ENCODE measurements around the gene C11orf68. TPM values are rescaled to one million over a fixed set of nuclear protein-coding genes. Genes with fewer than 3 reads are reported as not detected.

The C11orf68 gene
- total and polyA plus RNA-seq, 2 experiments from 2014 or later = 16.8 to 23.2 TPM

GRCh38 chr11:65921033-65921555, 2.2 kb upstream of the C11orf68 start:
- Histone ChIP-seq H3F3A (replicated peaks; ENCODE audit: low read depth) (0 out of 2 replicates have a peak, but pooled peaks cover 4% of the 10 kb centered on the region), H3K4me1 (ENCODE audit: insufficient read depth) (peaks cover 5% of the 10 kb centered on the region; the same call in 1 of the 2 replicates), H3K4me3 (no peak overlapping the region), H4K20me1 (replicated peaks; ENCODE audit: insufficient read depth) (no peaks in the 10 kb centered on the region), H2AFZ (no peak overlapping the region), H3K9me2 (ENCODE audit: insufficient read depth) (no peaks in the 10 kb centered on the region), H3K27me3 (ENCODE audit: insufficient read depth) (no peaks in the 10 kb centered on the region), H3K36me3 (ENCODE audit: insufficient read depth) (no peaks in the 10 kb centered on the region; the same call in 1 of the 2 replicates), H3K4me2 (no peak overlapping the region), H3K79me2 (replicated peaks; ENCODE audit: insufficient read depth) (peaks cover 7% of the 10 kb centered on the region), H3K27ac (ENCODE audit: low read depth) (no peak overlapping the region)
- Mint-ChIP-seq H3K27me3 (ENCODE audit: insufficient read depth, low read depth, poor library complexity) (peaks cover 15% of the 10 kb centered on the region), H3K4me3 (peak overlapping the region; percentile 87; the same call in 2 of the 3 replicates), H3K4me1 (no peaks in the 10 kb centered on the region; the same call in 2 of the 3 replicates), H3K36me3 (ENCODE audit: low read depth) (peaks cover 21% of the 10 kb centered on the region), H3K27ac (no peak overlapping the region), H3K9me3 (no peaks in the 10 kb centered on the region)
- DNase-seq (ENCODE audit: low spot score) = no peak
- TF ChIP-seq NANOG (IDR thresholded peaks at IDR 0.05; ENCODE audit: borderline replicate concordance) (no peak), POLR2AphosphoS5 (IDR thresholded peaks at IDR 0.05; ENCODE audit: low read depth) (no peak), ZNF114 (CRISPR knock-in tag; IDR thresholded peaks at IDR 0.05) (no peak), ETS1 (IDR thresholded peaks at IDR 0.05) (no peak), CTCF (conservative IDR thresholded peaks at IDR 0.05; ENCODE audit: low read depth in 2 of 2) (no peak), STAT1 (IDR thresholded peaks at IDR 0.05; ENCODE audit: unreplicated experiment) (no peak), JUNB (IDR thresholded peaks at IDR 0.05; ENCODE audit: unreplicated experiment) (no peak), ZNF331 (CRISPR knock-in tag; IDR thresholded peaks at IDR 0.05; ENCODE audit: low read depth) (no peak)
- ATAC-seq = no peak

- H3K9me3 Mint-ChIP-seq = no peaks in the 10 kb centered on the region
- H3K36me3 Mint-ChIP-seq (ENCODE audit: low read depth) = peaks cover 21% of the 10 kb centered on the region
- H3F3A ChIP-seq (replicated peaks; ENCODE audit: low read depth) = 0 out of 2 replicates have a peak, but pooled peaks cover 4% of the 10 kb centered on the region
- DNase-seq (ENCODE audit: low spot score) (no peak), ATAC-seq (no peak)
- H3K4me3 Mint-ChIP-seq = peak overlapping the region; percentile 87
- H3K4me3 ChIP-seq = peak overlapping the region; percentile 87
- H3K4me1 Mint-ChIP-seq = peaks cover under 1% of the 10 kb centered on the region; the same call in 2 of the 3 replicates
- peak overlapping the region; percentile 95 for H3K4me2 ChIP-seq
- H3K4me1 ChIP-seq (ENCODE audit: insufficient read depth) = peaks cover 5% of the 10 kb centered on the region; the same call in 1 of the 2 replicates
- H3K27ac Mint-ChIP-seq = no peak overlapping the region
- H2AFZ ChIP-seq = no peak overlapping the region
- peaks cover 15% of the 10 kb centered on the region for H3K27me3 Mint-ChIP-seq (ENCODE audit: insufficient read depth, low read depth, poor library complexity)
- no peaks in the 10 kb centered on the region; the same call in 1 of the 2 replicates for H3K36me3 ChIP-seq (ENCODE audit: insufficient read depth)
- no peaks in the 10 kb centered on the region for H3K9me2 ChIP-seq (ENCODE audit: insufficient read depth)
- H3K27me3 ChIP-seq (ENCODE audit: insufficient read depth) = no peaks in the 10 kb centered on the region
- H4K20me1 ChIP-seq (replicated peaks; ENCODE audit: insufficient read depth) = no peaks in the 10 kb centered on the region
- H3K79me2 ChIP-seq (replicated peaks; ENCODE audit: insufficient read depth) = peaks cover 7% of the 10 kb centered on the region
- H3K27ac ChIP-seq (ENCODE audit: low read depth) = no peak overlapping the region
- no peak for TF ChIP-seq CREB1 (CRISPR knock-in tag; IDR thresholded peaks at IDR 0.05; ENCODE audit: low read depth)
- TF ChIP-seq ZNF331 (CRISPR knock-in tag; IDR thresholded peaks at IDR 0.05; ENCODE audit: low read depth) = no peak
- no peak for TF ChIP-seq STAT1 (IDR thresholded peaks at IDR 0.05; ENCODE audit: unreplicated experiment)
- no peak for TF ChIP-seq CTCF (conservative IDR thresholded peaks at IDR 0.05; ENCODE audit: low read depth in 2 of 2)
- no peak for TF ChIP-seq REST (IDR thresholded peaks at IDR 0.05; ENCODE audit: unreplicated experiment)
- TF ChIP-seq EZH2 (IDR thresholded peaks at IDR 0.05; ENCODE audit: low read depth, unreplicated experiment) = no peak
- no peak for TF ChIP-seq NANOG (IDR thresholded peaks at IDR 0.05; ENCODE audit: borderline replicate concordance)
Observed at GRCh38 chr11:65920372-65920802, 1.5 kb upstream of the C11orf68 start.
